Breast epithelium (tissue), 4 donors: Measurements from ENCODE around the gene TOM1. TPM values are rescaled to one million over a fixed set of nuclear protein-coding genes. Genes with fewer than 3 reads are reported as not detected.

Source experiments
- DNase-seq, 2 donors: peaks; one replicate each; pipeline ENCODE4 v3.0.0-alpha.2; 2019; ENCODE audit warnings: low spot score in 2 of 2
- H3K27ac ChIP-seq, 2 donors: fragments of 200-600 bp; sonication (generic) in 1 of 2; one replicate each; pipeline ENCODE4 v1.5.1; 2016 to 2019; ENCODE audit warnings: mild to moderate bottlenecking in 1 of 2
- H3K27me3 ChIP-seq, 2 donors: fragments of 200-600 bp; sonication (generic) in 1 of 2; one replicate each; pipeline versions ENCODE4 v1.5.1 to v1.6.0; 2017 to 2019; ENCODE audit warnings: control low read depth in 1 of 2, mild to moderate bottlenecking in 1 of 2
- H3K36me3 ChIP-seq: fragments of 200-600 bp; one replicate; pipeline ENCODE4 v1.5.1; 2019
- H3K4me1 ChIP-seq, 2 donors: fragments of 200-600 bp; sonication (generic); one replicate each; pipeline ENCODE4 v1.5.1; 2016 to 2019; ENCODE audit warnings: control low read depth in 1 of 2
- H3K4me3 ChIP-seq, 3 donors: fragments of 200-600 bp; sonication (generic); 1 replicate in 2 of 3; 2 replicates in 1 of 3; pipeline ENCODE4 v1.5.1; 2016 to 2019; ENCODE audit warnings: mild to moderate bottlenecking in 3 of 3, moderate library complexity in 2 of 3
- H3K9me3 ChIP-seq, 2 donors: fragments of 200-600 bp; sonication (generic) in 1 of 2; one replicate each; pipeline ENCODE4 v1.5.1; 2016 to 2019; ENCODE audit warnings: control low read depth in 1 of 2
- POLR2A ChIP-seq: fragments of 450-650 bp; IDR thresholded peaks from one replicate; pipeline ENCODE4 v1.6.1; 2016; ENCODE audit warnings: antibody characterized with exemption, mild to moderate bottlenecking, moderate library complexity
- POLR2AphosphoS5 ChIP-seq, 3 donors: sonication (generic); formaldehyde crosslinking; IDR thresholded peaks; one replicate each; pipeline ENCODE4 v1.6.1; 2017; ENCODE audit warnings: antibody characterized with exemption in 3 of 3
- intact Hi-C: fragments of 100-400 bp; cut with DNase I; formaldehyde crosslinking; loops from one replicate; pipeline ENCODE4 v1.15.1; 2023; ENCODE audit warnings: low total_unique reads
- total RNA-seq, 3 donors: library from RNA; depleted of rRNA; stranded (reverse); fragments of >200 nt; gene quantifications; one replicate each; pipeline ENCODE4 v1.1.0, GENCODE V29; 2016
- TF ChIP-seq, protein P1 (sequence below), 3 donors: fragments of 450-650 bp; IDR thresholded peaks; one replicate each; pipeline ENCODE4 v1.5.1; 2016 to 2017; ENCODE audit warnings: antibody characterized with exemption in 3 of 3, mild to moderate bottlenecking in 3 of 3, moderate library complexity in 3 of 3

TOM1 gene
- total RNA-seq, 3 donors from 2014 or later = 85.6 to 106 (median 105) TPM

- peaks cover 0 to 8% of the 10 kb centered on the region in 2 donors for H3K4me1 ChIP-seq
- no peak overlapping the region for H3K27ac ChIP-seq
- intact Hi-C loops = loop anchor here (10.0 kb wide), 1 partner anchor 237 kb away; no protein-coding TSS in a partner anchor
- no peak overlapping the region for H3K4me3 ChIP-seq
- no peaks in the 10 kb centered on the region for H3K27me3 ChIP-seq
- DNase-seq = no peak
- no peaks in the 10 kb centered on the region for H3K9me3 ChIP-seq
- TF ChIP-seq, protein P1, sequence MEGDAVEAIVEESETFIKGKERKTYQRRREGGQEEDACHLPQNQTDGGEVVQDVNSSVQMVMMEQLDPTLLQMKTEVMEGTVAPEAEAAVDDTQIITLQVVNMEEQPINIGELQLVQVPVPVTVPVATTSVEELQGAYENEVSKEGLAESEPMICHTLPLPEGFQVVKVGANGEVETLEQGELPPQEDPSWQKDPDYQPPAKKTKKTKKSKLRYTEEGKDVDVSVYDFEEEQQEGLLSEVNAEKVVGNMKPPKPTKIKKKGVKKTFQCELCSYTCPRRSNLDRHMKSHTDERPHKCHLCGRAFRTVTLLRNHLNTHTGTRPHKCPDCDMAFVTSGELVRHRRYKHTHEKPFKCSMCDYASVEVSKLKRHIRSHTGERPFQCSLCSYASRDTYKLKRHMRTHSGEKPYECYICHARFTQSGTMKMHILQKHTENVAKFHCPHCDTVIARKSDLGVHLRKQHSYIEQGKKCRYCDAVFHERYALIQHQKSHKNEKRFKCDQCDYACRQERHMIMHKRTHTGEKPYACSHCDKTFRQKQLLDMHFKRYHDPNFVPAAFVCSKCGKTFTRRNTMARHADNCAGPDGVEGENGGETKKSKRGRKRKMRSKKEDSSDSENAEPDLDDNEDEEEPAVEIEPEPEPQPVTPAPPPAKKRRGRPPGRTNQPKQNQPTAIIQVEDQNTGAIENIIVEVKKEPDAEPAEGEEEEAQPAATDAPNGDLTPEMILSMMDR (IDR thresholded peaks at IDR 0.05) = no peak
- TF ChIP-seq POLR2AphosphoS5 (IDR thresholded peaks at IDR 0.05) (no peak), POLR2A (no peak)
- H3K36me3 ChIP-seq = no peaks in the 10 kb centered on the region
These were observed 48.4 kb downstream of the TOM1 start for GRCh38 chr22:35348026-35348590.

DNA sequence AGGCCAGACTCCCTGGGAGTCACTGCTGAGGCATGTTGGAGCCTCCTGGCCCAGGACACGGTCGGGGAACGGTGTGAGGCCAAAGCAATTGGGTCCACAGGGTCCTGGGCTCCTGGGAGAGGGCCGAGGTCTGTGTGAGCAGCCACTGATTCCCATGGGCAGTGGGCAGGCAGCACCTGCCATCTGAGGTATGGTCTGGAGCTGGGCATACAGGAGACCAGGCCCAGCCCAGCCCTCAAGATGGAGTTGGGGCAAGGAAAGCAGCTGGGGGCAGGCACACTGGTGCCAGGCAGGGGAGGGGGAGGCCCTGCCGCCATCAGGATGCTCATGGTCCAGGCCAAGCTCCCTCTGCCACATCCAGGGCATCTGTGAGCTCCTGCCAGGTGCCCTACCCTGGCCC lies 49.0 kb downstream of the TOM1 start:
- no peaks in the 10 kb centered on the region for H3K27me3 ChIP-seq
- DNase-seq = no peak
- H3K36me3 ChIP-seq = no peaks in the 10 kb centered on the region
- H3K27ac ChIP-seq = no peak overlapping the region
- intact Hi-C loops = loop anchor here (10.0 kb wide), 1 partner anchor 236 kb away; no protein-coding TSS in a partner anchor
- H3K4me1 ChIP-seq = peaks cover 0 to 8% of the 10 kb centered on the region in 2 donors
- H3K4me3 ChIP-seq = no peak overlapping the region
- TF ChIP-seq POLR2A (no peak), POLR2AphosphoS5 (IDR thresholded peaks at IDR 0.05) (no peak)
- TF ChIP-seq, protein P1 (IDR thresholded peaks at IDR 0.05) = no peak
- no peaks in the 10 kb centered on the region for H3K9me3 ChIP-seq

DNA sequence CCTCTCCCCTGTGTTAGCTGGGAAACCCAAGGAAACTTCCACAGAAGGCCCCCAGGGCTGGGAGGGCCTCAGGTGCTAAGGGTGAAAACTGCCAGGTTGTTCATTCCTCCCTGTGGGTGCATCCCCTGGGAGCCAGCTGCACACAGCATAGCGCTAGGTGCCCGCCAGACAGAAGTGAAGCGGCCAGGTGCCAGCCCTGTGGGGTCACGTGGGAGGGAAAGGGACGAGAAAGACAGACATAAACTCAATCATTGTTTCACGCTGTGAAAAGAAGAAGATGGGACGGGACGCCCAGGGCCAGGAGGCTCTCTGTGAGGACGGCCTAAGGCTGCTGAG lies 49.6 kb downstream of the TOM1 start:
- Histone ChIP-seq H3K27me3 (no peaks in the 10 kb centered on the region), H3K4me3 (no peak overlapping the region), H3K36me3 (no peaks in the 10 kb centered on the region), H3K27ac (peak overlapping the region; percentile 56 to 74), H3K9me3 (no peaks in the 10 kb centered on the region), H3K4me1 (peaks cover 0 to 8% of the 10 kb centered on the region in 2 donors)
- intact Hi-C loops = loop anchor here (10.0 kb wide), 1 partner anchor 235 kb away; no protein-coding TSS in a partner anchor
- TF ChIP-seq, protein P1 (IDR thresholded peaks at IDR 0.05) = no peak
- TF ChIP-seq POLR2AphosphoS5 (IDR thresholded peaks at IDR 0.05) (peak in 1 of 3 donors; percentile 14), POLR2A (no peak)
- DNase-seq = no peak

DNA sequence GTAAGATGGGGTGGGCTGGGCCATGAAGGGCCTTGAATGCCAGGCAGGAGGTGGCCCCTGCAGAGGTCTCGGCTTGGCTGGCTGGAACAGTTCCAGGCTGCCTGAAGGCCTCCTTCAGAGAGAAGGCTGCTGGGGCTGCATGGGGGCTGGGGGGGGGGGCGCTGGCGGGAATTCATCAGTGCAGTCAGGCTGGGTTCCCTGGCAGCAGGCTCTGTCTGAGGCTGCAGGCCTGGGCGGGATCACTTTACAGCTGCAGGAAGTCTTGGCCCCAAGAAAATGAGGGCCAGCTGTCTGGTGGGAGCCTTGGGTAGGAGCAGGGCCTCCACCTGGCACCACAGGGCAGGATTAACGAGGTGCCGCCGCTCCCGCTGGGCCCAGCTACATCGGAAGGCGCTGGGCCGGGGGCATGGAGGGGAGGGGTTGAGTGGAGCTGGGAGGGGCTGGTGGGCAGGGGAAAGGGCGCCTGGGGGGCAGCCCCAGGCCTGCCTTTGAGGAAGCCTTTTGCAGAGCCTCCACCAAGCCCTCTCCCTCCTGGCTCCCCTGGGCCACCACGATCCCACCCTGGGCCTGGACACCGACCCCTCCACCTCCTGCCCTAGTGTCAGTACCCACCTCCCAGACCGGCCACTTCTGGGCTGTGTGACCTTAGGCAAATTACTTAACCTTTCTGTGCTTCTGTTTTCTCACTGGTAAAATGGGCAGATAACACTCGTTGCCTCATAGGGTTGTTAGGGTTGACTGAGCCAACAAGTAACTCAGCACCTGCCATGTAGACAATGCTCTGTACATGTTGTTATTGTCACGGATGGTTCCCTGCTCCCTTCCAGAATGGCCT lies 50.2 kb downstream of the TOM1 start:
- no peak for TF ChIP-seq POLR2A
- TF ChIP-seq, protein P1 (IDR thresholded peaks at IDR 0.05) = no peak
- TF ChIP-seq POLR2AphosphoS5 (IDR thresholded peaks at IDR 0.05) = no peak
- intact Hi-C loops = loop anchor here (10.0 kb wide), 1 partner anchor 235 kb away; no protein-coding TSS in a partner anchor
- DNase-seq = no peak
- H3K27me3 ChIP-seq = no peaks in the 10 kb centered on the region
- H3K9me3 ChIP-seq = no peaks in the 10 kb centered on the region
- H3K4me1 ChIP-seq = peaks cover 0 to 8% of the 10 kb centered on the region in 2 donors
- H3K27ac ChIP-seq = peak overlapping the region; percentile 56 to 74
- H3K36me3 ChIP-seq = no peaks in the 10 kb centered on the region
- H3K4me3 ChIP-seq = no peak overlapping the region
